ENCODE data around the gene ASNSD1. TPM values are rescaled to one million over a fixed set of nuclear protein-coding genes. Genes with fewer than 3 reads are reported as not detected.

ASNSD1 gene
- total RNA-seq, result 77.4 and 78.5 TPM in 2 replicates

DNA sequence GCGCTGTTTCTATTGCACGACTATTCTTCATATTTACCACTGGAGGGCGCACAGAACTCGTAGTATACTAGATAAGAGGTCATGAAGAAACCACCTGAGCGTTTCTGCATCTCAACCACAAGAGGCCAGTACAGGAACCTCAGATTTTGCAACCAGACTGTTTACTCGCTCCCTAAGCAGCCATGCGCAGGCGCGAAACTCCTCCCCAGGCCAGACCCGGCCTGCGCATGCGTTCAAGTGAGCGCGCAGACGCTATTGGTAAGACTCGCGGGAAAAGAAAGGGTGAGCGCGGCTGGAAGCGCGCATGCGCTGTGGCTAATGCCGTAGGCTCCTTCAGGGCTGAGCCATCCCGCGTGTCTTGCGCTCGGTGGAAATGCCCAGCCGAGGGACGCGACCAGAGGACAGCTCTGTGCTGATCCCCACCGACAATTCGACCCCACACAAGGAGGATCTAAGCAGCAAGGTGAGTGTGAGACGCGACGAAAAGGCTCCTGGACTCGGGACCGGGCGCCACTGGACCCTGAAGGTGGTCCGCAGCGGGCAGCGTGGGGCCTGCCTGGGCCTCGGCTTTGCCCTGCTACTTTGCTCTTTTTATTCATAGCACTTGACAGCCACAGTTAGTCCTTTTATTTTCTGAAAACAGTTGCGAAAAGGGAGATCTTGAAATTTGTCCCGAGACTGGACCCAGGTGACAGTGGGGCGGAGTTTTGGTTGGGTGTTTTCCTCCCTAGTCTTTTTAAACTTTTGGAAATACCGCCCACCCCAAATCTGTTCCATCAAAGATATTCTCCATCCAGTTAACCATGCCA, at the start of gene ASNSD1:
Gene ASNSD1 (plus strand): TSS at position 312 of the 809 bp plus-strand sequence. CDS start 4,674 bp downstream, outside the sequence.

DNA sequence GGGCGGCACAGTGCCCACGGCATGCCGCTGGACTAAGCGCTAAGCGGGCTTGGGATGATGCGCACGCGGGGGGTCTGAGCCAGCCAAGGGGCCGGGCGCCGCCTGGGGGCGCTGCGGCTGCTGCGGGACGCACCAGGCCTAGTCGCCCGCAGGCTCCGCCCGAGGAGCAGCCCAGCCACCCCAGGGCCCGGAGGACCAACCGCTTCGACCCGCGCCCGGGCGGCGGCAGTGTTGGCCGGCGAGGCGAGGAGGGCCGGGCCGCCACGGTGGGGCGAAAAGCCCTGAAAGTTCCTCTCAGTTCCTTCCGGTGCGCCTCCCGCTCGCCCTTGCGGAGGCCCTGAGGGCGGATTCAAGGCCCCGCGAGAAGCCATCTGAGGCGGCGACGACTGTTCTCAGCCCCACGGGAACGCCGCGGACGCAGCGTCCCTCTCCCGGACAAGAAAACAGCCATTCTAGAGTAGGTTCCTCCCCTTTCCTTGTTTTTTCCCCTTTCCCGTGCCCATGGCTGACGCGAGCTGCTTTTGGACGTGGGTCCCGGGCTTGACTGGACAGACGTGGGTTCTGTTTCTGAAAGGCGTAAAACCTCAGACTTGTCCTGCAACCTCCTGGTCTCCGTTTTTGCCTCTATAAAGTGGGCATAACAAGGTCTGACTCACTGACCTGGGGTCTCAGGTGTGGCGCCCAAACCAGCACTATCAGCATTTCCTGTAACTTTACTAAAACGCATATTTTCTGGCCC, 13.3 kb downstream of the ASNSD1 start, which contains the start of gene ANKAR:
Gene ANKAR (plus strand): TSS at position 297 of the 739 bp plus-strand sequence. CDS start 1,821 bp downstream, outside the sequence.

Other genes starting within 250 kb of the ASNSD1 start
- 49.6 and 63.7 TPM in 2 replicates for gene WDR75, start 220.0 kb upstream of the ASNSD1 start, total RNA-seq
- gene SLC40A1, start 80.7 kb upstream of the ASNSD1 start, total RNA-seq, result 2.4 and 9.5 TPM in 2 replicates
- 3.7 and 6.0 TPM in 2 replicates for gene ANKAR, start 13.2 kb downstream of the ASNSD1 start, total RNA-seq
- 9.4 and 18.6 TPM in 2 replicates for gene OSGEPL1, start 101.3 kb downstream of the ASNSD1 start, total RNA-seq
- 53.7 and 61.6 TPM in 2 replicates for gene ORMDL1, start 122.9 kb downstream of the ASNSD1 start, total RNA-seq
- gene PMS1, start 123.0 kb downstream of the ASNSD1 start, total RNA-seq, result 26.5 and 39.2 TPM in 2 replicates

Measured in uterine smooth muscle cell (primary cell).